HG03571 (cell line): ENCODE data around the gene PTPRQ.
"Not testable (repeated sequence)": the region's sequence is repeated elsewhere in the genome, so short reads cannot be mapped to it uniquely, and the experiment has no call there.

Experiments used
- ATAC-seq: cut with Tn5 transposase; IDR thresholded peaks from one replicate; pipeline ENCODE4 v1.9.1; 2021; ENCODE audit not compliant: unreplicated experiment

PTPRQ gene

GRCh38 chr12:80469681-80470080 lies 25.6 kb downstream of the PTPRQ start:
- ATAC-seq: no peak

GRCh38 chr12:80470403-80470802 lies 26.4 kb downstream of the PTPRQ start:
- ATAC-seq: no peak

GRCh38 chr12:80472236-80472635 lies 28.2 kb downstream of the PTPRQ start:
- ATAC-seq: no peak

GRCh38 chr12:80472911-80473500 lies 29.0 kb downstream of the PTPRQ start:
- no peak for ATAC-seq

GRCh38 chr12:80477521-80478145 lies 33.6 kb downstream of the PTPRQ start:
- ATAC-seq: not testable (repeated sequence)

GRCh38 chr12:80484746-80485145 lies 40.7 kb downstream of the PTPRQ start:
- ATAC-seq: no peak

GRCh38 chr12:80485222-80485987 lies 41.4 kb downstream of the PTPRQ start:
- ATAC-seq: no peak

GRCh38 chr12:80490329-80490728 lies 46.3 kb downstream of the PTPRQ start:
- ATAC-seq: no peak

- no peak for ATAC-seq
Measured at GRCh38 chr12:80491166-80491565, 47.1 kb downstream of the PTPRQ start.

- ATAC-seq: no peak
Measured at GRCh38 chr12:80493466-80493865, 49.4 kb downstream of the PTPRQ start.

GRCh38 chr12:80494836-80495235 lies 50.8 kb downstream of the PTPRQ start:
- no peak for ATAC-seq

GRCh38 chr12:80498059-80498728 lies 54.2 kb downstream of the PTPRQ start:
- no peak for ATAC-seq

- ATAC-seq: no peak
Measured at GRCh38 chr12:80504389-80505163, 60.5 kb downstream of the PTPRQ start.

GRCh38 chr12:80509781-80510556 lies 65.9 kb downstream of the PTPRQ start:
- ATAC-seq: no peak

- no peak for ATAC-seq
Measured at GRCh38 chr12:80512781-80513180, 68.7 kb downstream of the PTPRQ start.

GRCh38 chr12:80513211-80513610 lies 69.2 kb downstream of the PTPRQ start:
- no peak for ATAC-seq

GRCh38 chr12:80517655-80518054 lies 73.6 kb downstream of the PTPRQ start:
- no peak for ATAC-seq

- no peak for ATAC-seq
Measured at GRCh38 chr12:80531646-80532045, 87.6 kb downstream of the PTPRQ start.

GRCh38 chr12:80539029-80539428 lies 95.0 kb downstream of the PTPRQ start:
- no peak for ATAC-seq

- no peak for ATAC-seq
Measured at GRCh38 chr12:80549298-80549697, 105.3 kb downstream of the PTPRQ start.
